NCI-H82 treated with DMSO at 0.1 percent for 48 hours (cell line): Measurements from ENCODE around the gene FAM234B.

Experiments used
- DNase-seq: peaks from one replicate; lab custom pipeline; 2025; ENCODE audit not compliant: unreplicated experiment; lab: John Stamatoyannopoulos, UW

FAM234B gene

GRCh38 chr12:13114251-13115052 lies 70.3 kb downstream of the FAM234B start:
- DNase-seq: no peak

- DNase-seq: no peak
Measured at GRCh38 chr12:13116259-13116658, 72.1 kb downstream of the FAM234B start.

GRCh38 chr12:13117029-13117428 lies 72.8 kb downstream of the FAM234B start:
- no peak for DNase-seq

- no peak for DNase-seq
Measured at GRCh38 chr12:13119826-13120225, 75.6 kb downstream of the FAM234B start.

- no peak for DNase-seq
Measured at GRCh38 chr12:13120413-13120812, 76.2 kb downstream of the FAM234B start.

- DNase-seq: no peak
Measured at GRCh38 chr12:13121568-13121967, 77.4 kb downstream of the FAM234B start.

GRCh38 chr12:13124656-13125505 lies 80.7 kb downstream of the FAM234B start:
- no peak for DNase-seq

GRCh38 chr12:13125996-13126395 lies 81.8 kb downstream of the FAM234B start:
- no peak for DNase-seq

- no peak for DNase-seq
Measured at GRCh38 chr12:13126494-13126893, 82.3 kb downstream of the FAM234B start.

GRCh38 chr12:13127444-13127843 lies 83.3 kb downstream of the FAM234B start:
- no peak for DNase-seq

- no peak for DNase-seq
Measured at GRCh38 chr12:13128291-13128965, 84.2 kb downstream of the FAM234B start.

GRCh38 chr12:13130981-13131380 lies 86.8 kb downstream of the FAM234B start:
- no peak for DNase-seq
